CD4-positive, alpha-beta T cell (primary cell): Measurements from ENCODE around the gene FAM53B. TPM values are rescaled to one million over a fixed set of nuclear protein-coding genes. Genes with fewer than 3 reads are reported as not detected.

Source experiments
- ATAC-seq: fragments of 200-7000 bp; cut with Tn5 transposase; one replicate; pipeline ENCODE4 v1.10.0; 2022; ENCODE audit warnings: mild to moderate bottlenecking; ENCODE audit not compliant: poor library complexity
- CTCF ChIA-PET: fragments of 350-600 bp; sonication (Branson Sonifier 250); formaldehyde crosslinking; loops from one replicate; lab custom pipeline; 2021; ENCODE audit warnings: antibody characterized with exemption, inconsistent platforms; lab: Charles Lee
- POLR2A ChIA-PET: fragments of 350-600 bp; sonication (Branson Sonifier 250); formaldehyde crosslinking; loops from one replicate; lab custom pipeline; 2021; ENCODE audit warnings: antibody characterized with exemption, inconsistent platforms; lab: Charles Lee
- DNase-seq, 14 experiments: peaks; one replicate each; pipeline ENCODE4 v3.0.0-alpha.2; 2013 to 2020; ENCODE audit warnings: mixed read lengths in 2 of 14
- H3K27ac ChIP-seq, 2 donors: one replicate each; pipeline versions ENCODE4 v1.5.1 to v1.7.0; 2013; ENCODE audit warnings: low read length in 2 of 2, low read depth in 1 of 2, mild to moderate bottlenecking in 1 of 2
- H3K27me3 ChIP-seq, 2 experiments: 1 replicate in 1 of 2; 2 replicates in 1 of 2; pipeline versions ENCODE4 v1.6.1 to v1.7.0; 2013; ENCODE audit warnings: low read length in 2 of 2, control low read depth in 1 of 2, mild to moderate bottlenecking in 1 of 2, moderate library complexity in 1 of 2; ENCODE audit not compliant: insufficient read depth in 2 of 2, control insufficient read depth in 1 of 2
- H3K36me3 ChIP-seq: one replicate; pipeline ENCODE4 v1.6.1; 2013; ENCODE audit warnings: low read length, control low read depth; ENCODE audit not compliant: insufficient read depth
- H3K4me1 ChIP-seq: one replicate; pipeline ENCODE4 v1.6.1; 2013; ENCODE audit warnings: low read length, control low read depth; ENCODE audit not compliant: insufficient read depth
- H3K4me3 ChIP-seq: one replicate; pipeline ENCODE4 v1.5.1; 2013; ENCODE audit warnings: mild to moderate bottlenecking, low read length, moderate library complexity
- H3K9me3 ChIP-seq, 2 experiments: 1 replicate in 1 of 2; 2 replicates in 1 of 2; pipeline versions ENCODE4 v1.6.1 to v1.7.0; 2013; ENCODE audit warnings: low read length in 2 of 2, mild to moderate bottlenecking in 2 of 2, control low read depth in 1 of 2, moderate library complexity in 1 of 2; ENCODE audit not compliant: control insufficient read depth in 1 of 2, insufficient read depth in 1 of 2
- H3K27ac Mint-ChIP-seq: one replicate; pipeline ENCODE4 v1.8.0; 2020; ENCODE audit warnings: mixed read lengths
- H3K27me3 Mint-ChIP-seq: one replicate; pipeline ENCODE4 v1.8.0; 2021; ENCODE audit warnings: mixed read lengths
- H3K36me3 Mint-ChIP-seq: one replicate; pipeline ENCODE4 v1.8.0; 2021; ENCODE audit warnings: low read depth, mixed read lengths
- H3K4me1 Mint-ChIP-seq: one replicate; pipeline ENCODE4 v1.8.0; 2021; ENCODE audit warnings: low read depth, mixed read lengths
- H3K4me3 Mint-ChIP-seq: one replicate; pipeline ENCODE4 v1.8.0; 2020; ENCODE audit warnings: mild to moderate bottlenecking, mixed read lengths
- H3K9me3 Mint-ChIP-seq: one replicate; pipeline ENCODE4 v1.8.0; 2020; ENCODE audit warnings: mixed read lengths
- intact Hi-C, 2 experiments: fragments of 100-400 bp; cut with DNase I in 1 of 2; cut with micrococcal nuclease in 1 of 2; formaldehyde crosslinking; loops; one replicate each; pipeline versions ENCODE4 v1.15.1 to v1.9.0; 2023 to 2025; cut with DNase I, micrococcal nuclease
- total RNA-seq, 174 experiments: library from RNA in 2 of 174; stranded (reverse) in 2 of 174; gene quantifications; one replicate each; pipeline ENCODE4 v1.2.3 and lab custom pipeline; 2021 to 2026
- TF ChIP-seq, protein P1 (sequence below): fragments of 200-600 bp; IDR thresholded peaks from one replicate; pipeline ENCODE4 v1.8.0; 2022; ENCODE audit warnings: antibody characterized with exemption, mild to moderate bottlenecking

The FAM53B gene
- total RNA-seq, 2 experiments from 2014 or later, result 32.9 to 33.6 TPM

GRCh38 chr10:124636271-124636995 lies 107.7 kb downstream of the FAM53B start:
- DNase-seq (peak in 13 of 14 experiments; percentile 33 to 72 (median 51)), ATAC-seq (peak; percentile 64)
- Mint-ChIP-seq H3K4me1 (peaks cover 86% of the 10 kb centered on the region), H3K4me3 (peak overlapping the region; percentile 80), H3K27ac (peak overlapping the region; percentile 95), H3K9me3 (peaks cover 3% of the 10 kb centered on the region), H3K36me3 (peaks cover 12% of the 10 kb centered on the region), H3K27me3 (no peaks in the 10 kb centered on the region)
- intact Hi-C loops, result loop anchor here (1.0 to 5.0 kb wide), 4 partner anchors 36 to 105 kb away; no protein-coding TSS in a partner anchor
- H3K9me3 ChIP-seq, result no peaks in the 10 kb centered on the region
- POLR2A ChIA-PET, result interaction anchor here (0.6 to 4.7 kb wide), 13 partner anchors 8 to 111 kb away, joined by 3 to 25 read pairs (median 4); no protein-coding TSS in a partner anchor
- H3K4me3 ChIP-seq, result peak overlapping the region; percentile 22
- no peaks in the 10 kb centered on the region for H3K27me3 ChIP-seq
- H3K36me3 ChIP-seq, result peaks cover 18% of the 10 kb centered on the region
- peaks cover 75% of the 10 kb centered on the region for H3K4me1 ChIP-seq
- CTCF ChIA-PET, result interaction anchor here (0.5 to 2.8 kb wide), 19 partner anchors 9 to 109 kb away, joined by 3 to 23 read pairs (median 4); no protein-coding TSS in a partner anchor
- TF ChIP-seq, protein P1, sequence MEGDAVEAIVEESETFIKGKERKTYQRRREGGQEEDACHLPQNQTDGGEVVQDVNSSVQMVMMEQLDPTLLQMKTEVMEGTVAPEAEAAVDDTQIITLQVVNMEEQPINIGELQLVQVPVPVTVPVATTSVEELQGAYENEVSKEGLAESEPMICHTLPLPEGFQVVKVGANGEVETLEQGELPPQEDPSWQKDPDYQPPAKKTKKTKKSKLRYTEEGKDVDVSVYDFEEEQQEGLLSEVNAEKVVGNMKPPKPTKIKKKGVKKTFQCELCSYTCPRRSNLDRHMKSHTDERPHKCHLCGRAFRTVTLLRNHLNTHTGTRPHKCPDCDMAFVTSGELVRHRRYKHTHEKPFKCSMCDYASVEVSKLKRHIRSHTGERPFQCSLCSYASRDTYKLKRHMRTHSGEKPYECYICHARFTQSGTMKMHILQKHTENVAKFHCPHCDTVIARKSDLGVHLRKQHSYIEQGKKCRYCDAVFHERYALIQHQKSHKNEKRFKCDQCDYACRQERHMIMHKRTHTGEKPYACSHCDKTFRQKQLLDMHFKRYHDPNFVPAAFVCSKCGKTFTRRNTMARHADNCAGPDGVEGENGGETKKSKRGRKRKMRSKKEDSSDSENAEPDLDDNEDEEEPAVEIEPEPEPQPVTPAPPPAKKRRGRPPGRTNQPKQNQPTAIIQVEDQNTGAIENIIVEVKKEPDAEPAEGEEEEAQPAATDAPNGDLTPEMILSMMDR, result peak; percentile 64
- peak overlapping the region; percentile 63 to 64 for H3K27ac ChIP-seq

GRCh38 chr10:124632566-124632965 lies 111.6 kb downstream of the FAM53B start:
- intact Hi-C loops, result loop anchor here in 1 of 2 experiments (2.0 kb wide), 1 partner anchor 108 kb away; no protein-coding TSS in a partner anchor
- no peak overlapping the region for H3K4me3 ChIP-seq
- ATAC-seq (no peak), DNase-seq (no peak)
- no peaks in the 10 kb centered on the region for H3K9me3 ChIP-seq
- H3K27me3 Mint-ChIP-seq, result no peaks in the 10 kb centered on the region
- H3K36me3 ChIP-seq, result peaks cover 16% of the 10 kb centered on the region
- CTCF ChIA-PET, result interaction anchor here (0.9 to 1.4 kb wide), 7 partner anchors 18 to 114 kb away, joined by 3 to 8 read pairs (median 3); no protein-coding TSS in a partner anchor
- peaks cover 74% of the 10 kb centered on the region for H3K4me1 ChIP-seq
- H3K36me3 Mint-ChIP-seq, result peaks cover 8% of the 10 kb centered on the region
- no peak overlapping the region for H3K4me3 Mint-ChIP-seq
- peaks cover 3% of the 10 kb centered on the region for H3K9me3 Mint-ChIP-seq
- H3K27ac Mint-ChIP-seq, result peak overlapping the region; percentile 49
- H3K4me1 Mint-ChIP-seq, result peaks cover 72% of the 10 kb centered on the region
- H3K27ac ChIP-seq, result no peak overlapping the region
- H3K27me3 ChIP-seq, result no peaks in the 10 kb centered on the region
- POLR2A ChIA-PET, result interaction anchor here (1.1 to 2.7 kb wide), 3 partner anchors 17 to 109 kb away, joined by 4 to 7 read pairs (median 5); no protein-coding TSS in a partner anchor
- TF ChIP-seq, protein P1, result no peak

DNA sequence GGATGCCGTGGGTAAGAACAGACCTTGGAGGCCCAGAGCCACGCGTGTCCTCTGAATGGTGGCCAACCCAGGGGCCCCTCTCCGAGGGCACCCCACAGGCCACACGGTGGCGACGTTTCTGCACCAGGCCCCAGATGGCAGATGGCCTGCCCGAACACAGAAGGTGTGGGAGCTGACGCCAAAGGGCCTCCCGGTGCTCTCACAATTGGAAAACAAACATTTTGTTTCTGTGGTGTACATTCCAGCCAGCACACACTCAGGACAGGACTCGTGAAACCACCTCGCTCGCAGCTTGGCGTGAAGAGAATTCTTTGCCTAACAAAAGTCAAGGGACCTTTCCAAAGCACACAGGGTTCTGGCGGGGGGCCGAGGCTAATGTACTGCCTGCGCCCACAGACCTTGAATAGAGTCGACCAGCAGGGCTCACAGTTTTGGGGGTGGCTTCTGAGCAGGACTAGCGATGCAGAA lies 112.1 kb downstream of the FAM53B start:
- H3K4me3 Mint-ChIP-seq, result no peak overlapping the region
- H3K36me3 Mint-ChIP-seq, result peaks cover 8% of the 10 kb centered on the region
- DNase-seq (peak in 11 of 14 experiments; percentile 23 to 67 (median 43)), ATAC-seq (no peak)
- Histone ChIP-seq H3K27ac (no peak overlapping the region), H3K9me3 (no peaks in the 10 kb centered on the region), H3K4me3 (no peak overlapping the region), H3K36me3 (peaks cover 16% of the 10 kb centered on the region), H3K4me1 (peaks cover 74% of the 10 kb centered on the region), H3K27me3 (no peaks in the 10 kb centered on the region)
- H3K27ac Mint-ChIP-seq, result peak overlapping the region; percentile 49
- ChIA-PET CTCF (interaction anchor here (0.9 to 1.4 kb wide), 7 partner anchors 19 to 114 kb away, joined by 3 to 8 read pairs (median 3); no protein-coding TSS in a partner anchor), POLR2A (interaction anchor here (1.1 to 2.7 kb wide), 2 partner anchors 87 to 109 kb away, joined by 5 to 7 read pairs; no protein-coding TSS in a partner anchor)
- intact Hi-C loops, result loop anchor here in 1 of 2 experiments (2.0 kb wide), 1 partner anchor 109 kb away; no protein-coding TSS in a partner anchor
- TF ChIP-seq, protein P1, result no peak
- H3K9me3 Mint-ChIP-seq, result peaks cover 3% of the 10 kb centered on the region
- peaks cover 72% of the 10 kb centered on the region for H3K4me1 Mint-ChIP-seq
- no peaks in the 10 kb centered on the region for H3K27me3 Mint-ChIP-seq
